ENCODE measurements around the gene SH3RF1. TPM values are rescaled to one million over a fixed set of nuclear protein-coding genes. Genes with fewer than 3 reads are reported as not detected.

The SH3RF1 gene
- total and polyA plus RNA-seq, 2 of the 8 experiments (the other 6 are each of a cell fraction or from before 2014, with no cell fraction given) = 6.9 to 15.1 TPM

- TF ChIP-seq ASH2L (IDR thresholded peaks at IDR 0.05; ENCODE audit: low read length) (no peak), CHD1 (IDR thresholded peaks at IDR 0.05; ENCODE audit: low read depth, low read length) (no peak), KDM1A (IDR thresholded peaks at IDR 0.05; ENCODE audit: borderline replicate concordance, low read length) (no peak), NRF1 (IDR thresholded peaks at IDR 0.05; ENCODE audit: low read depth, low read length) (no peak)
Measured at GRCh38 chr4:169142906-169143305, 127.8 kb downstream of the SH3RF1 start (continued).
